Measurements from ENCODE around the gene KRTAP15-1. TPM values are rescaled to one million over a fixed set of nuclear protein-coding genes. Genes with fewer than 3 reads are reported as not detected.

The KRTAP15-1 gene
- total RNA-seq, 1 experiment from 2014 or later, result not detected

DNA sequence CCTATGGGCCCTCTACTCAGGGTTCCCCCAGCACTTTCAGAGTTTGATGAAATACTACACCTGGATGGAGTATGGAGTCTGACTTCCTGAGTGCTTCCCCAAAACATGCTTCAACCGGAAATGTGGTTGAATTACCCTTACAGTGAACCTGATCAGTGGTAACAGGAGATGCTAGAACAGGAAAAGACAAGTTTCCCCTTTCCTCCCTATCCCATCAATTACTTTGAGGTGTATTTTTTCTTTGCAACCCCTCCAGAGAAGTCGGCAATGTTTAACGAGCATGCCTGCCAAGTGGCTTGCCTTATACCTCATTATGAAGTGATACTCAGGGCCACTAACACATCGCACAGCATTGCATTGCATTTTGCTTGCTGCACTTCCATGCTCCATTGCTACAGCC, 7.0 kb downstream of the KRTAP15-1 start:
- BruUV-seq (replicated peaks), result no TSS peak
- Histone ChIP-seq H3K27ac (ENCODE audit: low read depth, low read length, poor library complexity, severe bottlenecking) (no peak overlapping the region), H3K36me3 (ENCODE audit: insufficient read depth, low read length, poor library complexity, severe bottlenecking) (no peaks in the 10 kb centered on the region), H3K4me1 (ENCODE audit: insufficient read depth, low read length, poor library complexity, severe bottlenecking) (no peaks in the 10 kb centered on the region), H3K4me3 (ENCODE audit: low read depth, low read length, poor library complexity, severe bottlenecking) (no peak overlapping the region), H3K9me3 (ENCODE audit: low read depth, low read length, poor library complexity, severe bottlenecking) (no peaks in the 10 kb centered on the region), H3K27me3 (replicated peaks; ENCODE audit: insufficient read depth, low read depth, low read length, poor library complexity) (peaks cover 12% of the 10 kb centered on the region)
- no peak for DNase-seq (ENCODE audit: low spot score)
- no peak for TF ChIP-seq EZH2 (IDR thresholded peaks at IDR 0.05; ENCODE audit: borderline replicate concordance, low read depth, low read length, poor library complexity, severe bottlenecking)
- TF ChIP-seq, protein P1, sequence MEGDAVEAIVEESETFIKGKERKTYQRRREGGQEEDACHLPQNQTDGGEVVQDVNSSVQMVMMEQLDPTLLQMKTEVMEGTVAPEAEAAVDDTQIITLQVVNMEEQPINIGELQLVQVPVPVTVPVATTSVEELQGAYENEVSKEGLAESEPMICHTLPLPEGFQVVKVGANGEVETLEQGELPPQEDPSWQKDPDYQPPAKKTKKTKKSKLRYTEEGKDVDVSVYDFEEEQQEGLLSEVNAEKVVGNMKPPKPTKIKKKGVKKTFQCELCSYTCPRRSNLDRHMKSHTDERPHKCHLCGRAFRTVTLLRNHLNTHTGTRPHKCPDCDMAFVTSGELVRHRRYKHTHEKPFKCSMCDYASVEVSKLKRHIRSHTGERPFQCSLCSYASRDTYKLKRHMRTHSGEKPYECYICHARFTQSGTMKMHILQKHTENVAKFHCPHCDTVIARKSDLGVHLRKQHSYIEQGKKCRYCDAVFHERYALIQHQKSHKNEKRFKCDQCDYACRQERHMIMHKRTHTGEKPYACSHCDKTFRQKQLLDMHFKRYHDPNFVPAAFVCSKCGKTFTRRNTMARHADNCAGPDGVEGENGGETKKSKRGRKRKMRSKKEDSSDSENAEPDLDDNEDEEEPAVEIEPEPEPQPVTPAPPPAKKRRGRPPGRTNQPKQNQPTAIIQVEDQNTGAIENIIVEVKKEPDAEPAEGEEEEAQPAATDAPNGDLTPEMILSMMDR (conservative IDR thresholded peaks at IDR 0.05; ENCODE audit: low read depth, low read length), result no peak
- ChIA-PET CTCF (no interaction called here), POLR2A (ENCODE audit: low non-redundant PET) (no interaction called here)
- intact Hi-C loops (cut with micrococcal nuclease; ENCODE audit: unreplicated experiment), result no loop called here

DNA sequence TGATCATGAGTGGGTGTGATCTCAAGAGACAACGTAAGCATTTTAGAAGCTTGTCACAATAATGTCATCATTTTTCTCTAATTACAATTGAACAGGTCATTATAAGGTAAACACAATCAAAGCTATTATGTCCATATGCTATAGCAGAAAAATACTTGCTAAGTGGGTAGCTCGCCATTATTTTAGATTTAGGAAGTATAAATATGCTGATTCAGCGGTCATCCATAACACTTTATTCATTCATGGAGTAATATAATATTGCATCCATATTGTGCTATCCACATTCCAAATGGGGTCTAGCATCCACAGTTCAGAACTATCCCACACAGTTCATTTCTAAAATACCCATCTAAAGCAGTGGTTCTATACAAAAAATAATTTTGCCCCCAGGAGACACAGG, 8.4 kb downstream of the KRTAP15-1 start:
- TF ChIP-seq, protein P1 (conservative IDR thresholded peaks at IDR 0.05; ENCODE audit: low read depth, low read length), result no peak
- no peak for TF ChIP-seq EZH2 (IDR thresholded peaks at IDR 0.05; ENCODE audit: borderline replicate concordance, low read depth, low read length, poor library complexity, severe bottlenecking)
- Histone ChIP-seq H3K4me1 (ENCODE audit: insufficient read depth, low read length, poor library complexity, severe bottlenecking) (no peaks in the 10 kb centered on the region), H3K27me3 (replicated peaks; ENCODE audit: insufficient read depth, low read depth, low read length, poor library complexity) (peaks cover 12% of the 10 kb centered on the region), H3K27ac (ENCODE audit: low read depth, low read length, poor library complexity, severe bottlenecking) (no peak overlapping the region), H3K9me3 (ENCODE audit: low read depth, low read length, poor library complexity, severe bottlenecking) (no peaks in the 10 kb centered on the region), H3K36me3 (ENCODE audit: insufficient read depth, low read length, poor library complexity, severe bottlenecking) (no peaks in the 10 kb centered on the region), H3K4me3 (ENCODE audit: low read depth, low read length, poor library complexity, severe bottlenecking) (no peak overlapping the region)
- intact Hi-C loops (cut with micrococcal nuclease; ENCODE audit: unreplicated experiment), result no loop called here
- CTCF ChIA-PET, result no interaction called here
- no peak for DNase-seq (ENCODE audit: low spot score)
- no TSS peak for BruUV-seq (replicated peaks)
- POLR2A ChIA-PET (ENCODE audit: low non-redundant PET), result no interaction called here

DNA sequence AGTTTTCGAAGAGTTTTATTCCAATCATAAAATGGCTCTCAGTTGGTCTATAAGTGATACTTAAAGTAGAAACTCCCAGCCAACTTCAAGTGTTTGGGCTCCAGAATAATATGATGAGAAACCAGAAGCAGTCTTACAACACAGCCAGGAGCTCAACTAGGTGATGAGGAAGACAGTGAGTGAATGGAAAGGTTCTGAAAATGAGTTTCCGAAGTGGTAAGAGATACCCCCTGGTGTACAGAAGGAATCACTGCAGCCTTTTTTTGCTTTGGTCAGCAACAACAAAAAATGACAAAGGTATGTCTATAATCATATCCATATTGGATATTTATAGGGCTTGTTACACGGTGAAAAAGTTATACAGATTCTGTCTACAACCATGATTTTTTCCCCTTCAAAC, 23.6 kb downstream of the KRTAP15-1 start:
- ChIA-PET CTCF (no interaction called here), POLR2A (ENCODE audit: low non-redundant PET) (no interaction called here)
- Histone ChIP-seq H3K9me3 (ENCODE audit: low read depth, low read length, poor library complexity, severe bottlenecking) (no peaks in the 10 kb centered on the region), H3K4me3 (ENCODE audit: low read depth, low read length, poor library complexity, severe bottlenecking) (no peak overlapping the region), H3K36me3 (ENCODE audit: insufficient read depth, low read length, poor library complexity, severe bottlenecking) (no peaks in the 10 kb centered on the region), H3K27me3 (replicated peaks; ENCODE audit: insufficient read depth, low read depth, low read length, poor library complexity) (no peaks in the 10 kb centered on the region), H3K4me1 (ENCODE audit: insufficient read depth, low read length, poor library complexity, severe bottlenecking) (no peaks in the 10 kb centered on the region), H3K27ac (ENCODE audit: low read depth, low read length, poor library complexity, severe bottlenecking) (no peak overlapping the region)
- intact Hi-C loops (cut with micrococcal nuclease; ENCODE audit: unreplicated experiment), result loop anchor here (10.0 kb wide), 1 partner anchor 119 kb away; the partner anchor contains the start of gene KRTAP23-1
- DNase-seq (ENCODE audit: low spot score), result peak; percentile 21
- TF ChIP-seq, protein P1 (conservative IDR thresholded peaks at IDR 0.05; ENCODE audit: low read depth, low read length), result peak; percentile 71
- no peak for TF ChIP-seq EZH2 (IDR thresholded peaks at IDR 0.05; ENCODE audit: borderline replicate concordance, low read depth, low read length, poor library complexity, severe bottlenecking)
- BruUV-seq (replicated peaks), result no TSS peak

Data from A673 (cell line).